Retinal pigment epithelial cell (primary cell): ENCODE results near the gene LRRC4.

Experiments used
- DNase-seq: peaks from one replicate; pipeline ENCODE4 v3.0.0-alpha.2; 2010; ENCODE audit warnings: low read depth
- H3K4me3 ChIP-seq: 2 replicates; pipeline ENCODE4 v1.5.1; 2011; ENCODE audit warnings: mild to moderate bottlenecking, low read length, control low read depth, moderate library complexity
- CTCF ChIP-seq: conservative IDR thresholded peaks from 2 replicates; pipeline ENCODE4 v1.5.1; 2011; ENCODE audit warnings: low read depth, low read length, control low read depth, inconsistent platforms

The LRRC4 gene

GRCh38 chr7:128075242-128076095, 44.2 kb upstream of the LRRC4 start:
- no peak for DNase-seq
- H3K4me3 ChIP-seq: no peak overlapping the region
- TF ChIP-seq CTCF: no peak

DNA sequence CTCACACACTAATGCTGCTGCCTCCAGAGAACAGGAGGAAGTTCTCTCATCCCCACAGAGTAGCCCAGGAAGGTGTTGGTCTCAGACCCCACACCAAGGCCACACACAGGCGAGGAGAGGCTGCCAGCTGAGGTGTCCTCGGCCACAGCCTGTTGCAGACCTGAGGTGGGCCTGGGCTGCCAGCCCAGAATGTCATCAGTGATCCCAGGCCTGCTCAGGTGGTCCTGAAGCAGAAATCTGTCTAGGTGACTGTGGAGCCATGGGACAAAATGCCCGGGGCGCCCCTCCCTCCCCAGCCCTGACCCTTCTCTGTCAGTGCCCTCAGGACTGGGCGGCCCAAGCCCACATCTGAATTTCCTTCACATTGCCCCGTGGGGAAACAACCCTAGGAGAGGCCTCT, 43.5 kb upstream of the LRRC4 start:
- no peak for DNase-seq
- no peak overlapping the region for H3K4me3 ChIP-seq
- TF ChIP-seq CTCF: no peak

DNA sequence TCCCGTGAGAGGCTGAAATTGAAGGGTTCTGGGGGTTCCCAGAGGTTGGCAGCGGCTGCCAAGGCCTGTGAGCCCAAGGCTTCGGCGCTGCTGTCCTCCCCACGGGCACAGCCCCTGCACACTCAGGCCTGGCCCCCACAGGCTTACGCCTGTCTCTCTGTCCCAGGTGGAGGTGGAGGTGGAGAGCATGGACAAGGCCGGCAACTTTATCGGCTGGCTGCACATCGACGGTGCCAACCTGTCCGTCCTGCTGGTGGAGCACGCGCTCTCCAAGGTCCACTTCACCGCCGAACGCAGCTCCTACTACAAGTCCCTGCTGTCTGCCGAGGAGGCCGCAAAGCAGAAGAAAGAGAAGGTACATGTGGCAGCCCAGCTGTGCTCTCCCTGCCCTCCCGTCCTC, 43.1 kb upstream of the LRRC4 start:
- TF ChIP-seq CTCF: no peak
- no peak for DNase-seq
- no peak overlapping the region for H3K4me3 ChIP-seq

DNA sequence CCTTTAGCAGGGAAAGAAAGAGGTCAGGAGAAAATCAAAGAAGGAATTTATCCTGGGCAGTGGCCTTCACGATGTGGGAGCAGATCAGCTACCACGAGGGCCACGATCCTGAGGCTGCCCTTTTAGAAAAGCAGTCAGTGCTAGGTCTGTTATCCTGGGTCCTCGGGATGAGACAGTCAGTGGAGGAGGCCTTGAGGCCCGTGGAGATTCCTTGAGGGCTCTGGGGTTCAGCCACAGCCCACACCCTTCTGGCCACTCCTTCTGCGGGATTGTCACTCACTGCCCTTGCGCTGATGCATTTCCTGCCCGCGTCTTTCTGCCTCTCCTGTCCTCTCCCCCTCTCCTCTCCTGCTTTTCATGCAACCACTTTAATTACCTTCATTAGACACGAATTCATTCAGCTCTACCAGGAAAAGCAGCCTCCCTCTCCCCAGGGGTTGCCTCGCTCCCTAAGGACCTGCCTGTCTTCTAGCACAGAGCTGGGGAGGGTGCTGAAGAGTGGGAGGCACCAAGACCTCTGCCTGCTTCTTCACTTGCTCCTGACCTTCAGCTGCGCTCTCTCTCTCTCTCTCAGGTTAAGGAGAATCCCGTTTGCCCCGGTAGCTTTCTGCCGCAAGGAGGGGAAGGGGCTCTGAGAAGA, 42.6 kb upstream of the LRRC4 start:
- H3K4me3 ChIP-seq: no peak overlapping the region
- DNase-seq: no peak
- TF ChIP-seq CTCF: no peak

DNA sequence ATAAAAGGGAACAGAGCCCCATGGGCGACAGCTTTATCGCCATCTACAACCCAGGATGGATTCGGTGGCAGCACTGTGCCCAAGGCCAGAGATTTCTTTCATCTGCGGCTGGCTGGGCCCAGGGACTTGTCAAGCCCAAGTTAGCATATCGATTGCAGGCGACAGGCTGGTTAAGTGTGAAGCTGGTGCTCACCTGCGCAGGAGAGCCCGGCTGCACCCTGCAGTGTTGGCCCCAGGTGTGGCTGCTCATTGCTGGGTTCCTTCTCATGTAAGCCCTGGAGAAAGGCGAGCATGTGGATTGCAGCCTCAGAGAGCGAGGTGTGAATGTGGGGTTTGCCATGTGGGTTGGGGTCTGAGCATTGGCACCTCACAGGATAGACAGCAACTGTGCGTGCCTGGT, 40.6 kb upstream of the LRRC4 start:
- TF ChIP-seq CTCF: no peak
- no peak for DNase-seq
- no peak overlapping the region for H3K4me3 ChIP-seq

- no peak overlapping the region for H3K4me3 ChIP-seq
- no peak for TF ChIP-seq CTCF
- DNase-seq: no peak
Measured at GRCh38 chr7:128071376-128071775, 40.1 kb upstream of the LRRC4 start.
